ENCODE data around the gene DNAJC7. TPM values are rescaled to one million over a fixed set of nuclear protein-coding genes. Genes with fewer than 3 reads are reported as not detected.

DNAJC7 gene
- total and polyA plus RNA-seq, 8 donors: 62.1 to 161 (median 137) TPM

DNA sequence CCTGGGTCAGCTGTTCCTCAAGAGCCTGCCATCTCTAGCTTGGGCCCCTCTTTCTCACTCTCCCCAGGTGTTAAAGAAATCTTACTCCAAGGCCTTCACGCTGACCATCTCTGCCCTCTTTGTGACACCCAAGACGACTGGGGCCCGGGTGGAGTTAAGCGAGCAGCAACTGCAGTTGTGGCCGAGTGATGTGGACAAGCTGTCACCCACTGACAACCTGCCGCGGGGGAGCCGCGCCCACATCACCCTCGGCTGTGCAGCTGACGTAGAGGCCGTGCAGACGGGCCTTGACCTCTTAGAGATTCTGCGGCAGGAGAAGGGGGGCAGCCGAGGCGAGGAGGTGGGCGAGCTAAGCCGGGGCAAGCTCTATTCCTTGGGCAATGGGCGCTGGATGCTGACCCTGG lies 43.8 kb downstream of the DNAJC7 start:
- Histone ChIP-seq H3K4me1 (peaks cover 0 to 40% of the 10 kb centered on the region in 2 donors), H3K9me3 (no peaks in the 10 kb centered on the region), H3K27me3 (no peaks in the 10 kb centered on the region), H3K4me3 (no peak overlapping the region), H3K27ac (no peak overlapping the region), H3K36me3 (peaks cover 0 to 94% of the 10 kb centered on the region in 2 donors)
- ATAC-seq: no peak
- peak in 1 of 4 donors; percentile 67 for DNase-seq
- no peak for TF ChIP-seq CTCF (IDR thresholded peaks at IDR 0.05)
- intact Hi-C loops (cut with DNase I): no loop called here

DNA sequence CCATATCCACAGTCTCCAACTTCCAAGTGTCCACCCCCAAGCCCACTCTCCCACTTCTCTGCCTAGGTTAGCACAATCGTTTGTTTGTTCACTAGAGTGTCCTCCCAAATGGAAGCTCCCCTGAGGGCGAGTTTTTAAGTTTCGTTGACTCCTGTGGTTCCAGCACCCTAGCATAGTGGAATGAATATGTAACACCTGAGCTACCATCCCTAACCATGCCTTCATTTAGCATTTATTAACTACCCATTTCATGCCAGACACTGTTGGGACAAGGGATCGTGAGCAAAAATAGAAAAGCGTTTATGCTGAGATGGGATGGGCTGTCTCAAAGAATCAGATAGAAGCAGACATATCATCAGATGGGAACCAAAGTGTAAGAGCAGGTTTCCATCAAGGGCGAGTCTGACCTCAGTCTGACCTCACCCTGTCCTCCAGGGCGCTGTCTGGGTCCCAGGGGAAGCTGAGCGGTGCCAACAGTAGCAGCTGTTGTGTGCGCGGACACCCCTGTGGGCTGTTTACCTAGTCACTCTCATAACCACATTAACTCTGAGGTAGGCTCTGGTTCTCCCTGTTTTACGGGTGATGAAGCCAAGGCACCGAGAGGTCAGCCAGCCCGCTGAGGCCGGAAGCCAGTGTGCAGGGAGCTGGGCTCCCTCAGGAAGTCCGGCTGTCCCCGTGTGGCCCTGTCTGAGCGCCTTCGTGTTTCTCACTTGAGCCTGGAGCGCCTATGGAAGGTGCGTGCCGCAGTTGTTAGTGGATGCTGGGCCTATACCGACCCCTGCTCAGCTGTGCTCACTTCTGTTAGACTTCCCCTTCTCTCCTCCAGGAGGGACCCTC lies 44.5 kb downstream of the DNAJC7 start:
- Histone ChIP-seq H3K4me1 (peaks cover 3 to 46% of the 10 kb centered on the region in 2 donors), H3K4me3 (no peak overlapping the region), H3K27me3 (no peaks in the 10 kb centered on the region), H3K36me3 (peaks cover 0 to 92% of the 10 kb centered on the region in 2 donors), H3K9me3 (no peaks in the 10 kb centered on the region), H3K27ac (no peak overlapping the region)
- intact Hi-C loops (cut with DNase I): no loop called here
- no peak for TF ChIP-seq CTCF (IDR thresholded peaks at IDR 0.05)
- DNase-seq (peak in 2 of 4 donors; percentile 18 to 58), ATAC-seq (peak; percentile 15)

DNA sequence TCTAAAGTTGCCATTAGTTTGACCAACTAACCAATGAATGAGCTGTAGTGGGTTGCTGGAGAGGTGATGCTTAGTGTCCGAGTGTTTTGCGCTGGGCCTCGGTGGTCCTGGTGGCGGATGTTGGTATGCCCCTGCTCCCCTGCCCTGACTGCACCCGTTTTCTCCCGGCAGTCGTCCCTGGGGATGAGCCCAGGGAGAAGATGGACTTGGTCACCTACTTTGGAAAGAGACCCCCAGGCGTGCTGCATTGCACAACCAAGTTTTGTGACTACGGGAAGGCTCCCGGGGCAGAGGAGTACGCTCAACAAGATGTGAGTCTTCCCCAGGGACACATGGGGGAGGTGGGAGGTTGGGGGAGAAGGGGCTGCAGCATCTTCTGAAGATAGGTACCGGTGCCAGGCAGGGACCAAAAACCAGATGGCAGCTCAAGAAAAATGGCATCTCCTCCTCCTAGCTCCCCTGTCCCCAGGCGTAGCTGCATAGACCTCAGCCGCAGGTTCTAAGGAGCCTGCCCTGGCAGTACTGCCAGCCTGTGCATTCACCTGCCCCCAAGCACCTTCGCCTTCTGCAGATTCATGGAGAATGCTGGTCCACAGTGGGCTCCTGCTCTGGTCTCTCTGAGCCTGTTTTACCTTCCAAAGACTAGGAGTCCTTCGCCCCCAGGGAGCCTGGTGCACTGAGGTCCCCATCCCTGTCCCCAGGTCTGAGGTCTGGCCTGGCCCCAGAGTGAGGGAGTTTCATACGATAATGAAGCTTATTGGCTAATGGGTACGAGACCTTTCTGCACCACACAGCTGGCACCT lies 45.3 kb downstream of the DNAJC7 start:
- ATAC-seq: no peak
- Histone ChIP-seq H3K27me3 (no peaks in the 10 kb centered on the region), H3K9me3 (no peaks in the 10 kb centered on the region), H3K4me3 (no peak overlapping the region), H3K36me3 (peaks cover 0 to 84% of the 10 kb centered on the region in 2 donors), H3K4me1 (peaks cover 3 to 52% of the 10 kb centered on the region in 2 donors), H3K27ac (no peak overlapping the region)
- peak in 1 of 4 donors; percentile 24 for DNase-seq
- TF ChIP-seq CTCF (IDR thresholded peaks at IDR 0.05): no peak
- intact Hi-C loops (cut with DNase I): no loop called here

DNA sequence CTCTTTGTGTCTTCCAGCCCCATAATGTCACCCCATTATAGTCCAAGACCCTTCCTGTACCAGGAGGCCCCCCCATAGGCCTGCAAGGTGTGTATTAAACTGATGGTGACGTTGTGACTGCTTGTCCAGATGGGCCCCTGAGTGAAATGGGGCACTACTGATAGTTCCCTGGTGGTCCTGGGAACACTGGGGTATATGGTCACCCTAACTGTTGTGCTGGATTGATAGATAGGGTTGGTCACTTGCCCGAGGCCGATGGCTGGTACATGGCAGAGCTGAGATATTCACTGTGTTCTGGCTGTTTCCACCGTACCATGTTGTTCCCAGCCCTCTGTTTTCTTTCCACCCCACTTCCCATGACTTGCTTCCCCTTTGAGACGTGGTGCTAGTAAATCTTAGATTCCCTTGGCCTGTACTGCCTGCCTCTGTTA lies 46.3 kb downstream of the DNAJC7 start:
- Histone ChIP-seq H3K9me3 (no peaks in the 10 kb centered on the region), H3K27me3 (no peaks in the 10 kb centered on the region), H3K4me1 (peaks cover 3 to 56% of the 10 kb centered on the region in 2 donors), H3K27ac (no peak overlapping the region), H3K36me3 (peaks cover 0 to 73% of the 10 kb centered on the region in 2 donors), H3K4me3 (no peak overlapping the region)
- no peak for TF ChIP-seq CTCF (IDR thresholded peaks at IDR 0.05)
- peak in 1 of 4 donors; percentile 1 for DNase-seq
- intact Hi-C loops (cut with DNase I): no loop called here
- no peak for ATAC-seq

- TF ChIP-seq CTCF (IDR thresholded peaks at IDR 0.05): no peak
- H3K4me1 ChIP-seq: peaks cover 3 to 64% of the 10 kb centered on the region in 2 donors
- no peaks in the 10 kb centered on the region for H3K9me3 ChIP-seq
- no peak overlapping the region for H3K4me3 ChIP-seq
- H3K27ac ChIP-seq: no peak overlapping the region
- intact Hi-C loops (cut with DNase I): loop anchor here in 1 of 2 donors (10.0 kb wide), 1 partner anchor 46 kb away; the partner anchor contains the start of gene DNAJC7
- H3K27me3 ChIP-seq: no peaks in the 10 kb centered on the region
- no peak for ATAC-seq
- DNase-seq: peak in 1 of 4 donors; percentile 61
- peaks cover 0 to 51% of the 10 kb centered on the region in 2 donors for H3K36me3 ChIP-seq
These were observed 48.6 kb downstream of the DNAJC7 start for GRCh38 chr17:41968676-41969075.
